CD4-positive, alpha-beta T cell (primary cell): ENCODE data around the gene THADA. TPM values are rescaled to one million over a fixed set of nuclear protein-coding genes. Genes with fewer than 3 reads are reported as not detected.

ENCODE experiments used
- ATAC-seq: fragments of 200-7000 bp; cut with Tn5 transposase; one replicate; pipeline ENCODE4 v1.10.0; 2022; ENCODE audit warnings: mild to moderate bottlenecking; ENCODE audit not compliant: poor library complexity
- CTCF ChIA-PET: fragments of 350-600 bp; sonication (Branson Sonifier 250); formaldehyde crosslinking; loops from one replicate; lab custom pipeline; 2021; ENCODE audit warnings: antibody characterized with exemption, inconsistent platforms; lab: Charles Lee
- POLR2A ChIA-PET: fragments of 350-600 bp; sonication (Branson Sonifier 250); formaldehyde crosslinking; loops from one replicate; lab custom pipeline; 2021; ENCODE audit warnings: antibody characterized with exemption, inconsistent platforms; lab: Charles Lee
- DNase-seq, 14 experiments: peaks; one replicate each; pipeline ENCODE4 v3.0.0-alpha.2; 2013 to 2020; ENCODE audit warnings: mixed read lengths in 2 of 14
- H3K27ac ChIP-seq, 2 donors: one replicate each; pipeline versions ENCODE4 v1.5.1 to v1.7.0; 2013; ENCODE audit warnings: low read length in 2 of 2, low read depth in 1 of 2, mild to moderate bottlenecking in 1 of 2
- H3K27me3 ChIP-seq, 2 experiments: 1 replicate in 1 of 2; 2 replicates in 1 of 2; pipeline versions ENCODE4 v1.6.1 to v1.7.0; 2013; ENCODE audit warnings: low read length in 2 of 2, control low read depth in 1 of 2, mild to moderate bottlenecking in 1 of 2, moderate library complexity in 1 of 2; ENCODE audit not compliant: insufficient read depth in 2 of 2, control insufficient read depth in 1 of 2
- H3K36me3 ChIP-seq: one replicate; pipeline ENCODE4 v1.6.1; 2013; ENCODE audit warnings: low read length, control low read depth; ENCODE audit not compliant: insufficient read depth
- H3K4me1 ChIP-seq: one replicate; pipeline ENCODE4 v1.6.1; 2013; ENCODE audit warnings: low read length, control low read depth; ENCODE audit not compliant: insufficient read depth
- H3K4me3 ChIP-seq: one replicate; pipeline ENCODE4 v1.5.1; 2013; ENCODE audit warnings: mild to moderate bottlenecking, low read length, moderate library complexity
- H3K9me3 ChIP-seq, 2 experiments: 1 replicate in 1 of 2; 2 replicates in 1 of 2; pipeline versions ENCODE4 v1.6.1 to v1.7.0; 2013; ENCODE audit warnings: low read length in 2 of 2, mild to moderate bottlenecking in 2 of 2, control low read depth in 1 of 2, moderate library complexity in 1 of 2; ENCODE audit not compliant: control insufficient read depth in 1 of 2, insufficient read depth in 1 of 2
- H3K27ac Mint-ChIP-seq: one replicate; pipeline ENCODE4 v1.8.0; 2020; ENCODE audit warnings: mixed read lengths
- H3K27me3 Mint-ChIP-seq: one replicate; pipeline ENCODE4 v1.8.0; 2021; ENCODE audit warnings: mixed read lengths
- H3K36me3 Mint-ChIP-seq: one replicate; pipeline ENCODE4 v1.8.0; 2021; ENCODE audit warnings: low read depth, mixed read lengths
- H3K4me1 Mint-ChIP-seq: one replicate; pipeline ENCODE4 v1.8.0; 2021; ENCODE audit warnings: low read depth, mixed read lengths
- H3K4me3 Mint-ChIP-seq: one replicate; pipeline ENCODE4 v1.8.0; 2020; ENCODE audit warnings: mild to moderate bottlenecking, mixed read lengths
- H3K9me3 Mint-ChIP-seq: one replicate; pipeline ENCODE4 v1.8.0; 2020; ENCODE audit warnings: mixed read lengths
- CTCF ChIP-seq: fragments of 200-600 bp; IDR thresholded peaks from one replicate; pipeline ENCODE4 v1.8.0; 2022; ENCODE audit warnings: antibody characterized with exemption, mild to moderate bottlenecking
- intact Hi-C, 2 experiments: fragments of 100-400 bp; cut with DNase I in 1 of 2; cut with micrococcal nuclease in 1 of 2; formaldehyde crosslinking; loops; one replicate each; pipeline versions ENCODE4 v1.15.1 to v1.9.0; 2023 to 2025; cut with DNase I, micrococcal nuclease
- total RNA-seq, 174 experiments: library from RNA in 2 of 174; stranded (reverse) in 2 of 174; gene quantifications; one replicate each; pipeline ENCODE4 v1.2.3 and lab custom pipeline; 2021 to 2026

Gene THADA
- total RNA-seq, 2 experiments from 2014 or later: 29.3 to 32.9 TPM

GRCh38 chr2:43203373-43203772 lies 392.5 kb downstream of the THADA start:
- Histone ChIP-seq H3K4me1 (peaks cover 46% of the 10 kb centered on the region), H3K9me3 (no peaks in the 10 kb centered on the region), H3K27ac (no peak overlapping the region), H3K4me3 (no peak overlapping the region), H3K27me3 (no peaks in the 10 kb centered on the region), H3K36me3 (no peaks in the 10 kb centered on the region)
- ATAC-seq: no peak
- Mint-ChIP-seq H3K36me3 (no peaks in the 10 kb centered on the region), H3K27ac (no peak overlapping the region), H3K9me3 (no peaks in the 10 kb centered on the region), H3K4me3 (no peak overlapping the region), H3K27me3 (no peaks in the 10 kb centered on the region), H3K4me1 (peaks cover 41% of the 10 kb centered on the region)
- ChIA-PET POLR2A (interaction anchor here (0.6 to 20.9 kb wide), 4 partner anchors 8 to 123 kb away, joined by 3 to 506 read pairs (median 6); partner anchors contain the start of gene ZFP36L2), CTCF (interaction anchor here (1.2 kb wide), 1 partner anchor 76 kb away, joined by 3 read pairs; no protein-coding TSS in a partner anchor)
- intact Hi-C loops: no loop called here
- DNase-seq: no peak
- TF ChIP-seq CTCF: no peak

- Histone ChIP-seq H3K4me1 (peaks cover 52% of the 10 kb centered on the region), H3K27ac (no peak overlapping the region), H3K27me3 (no peaks in the 10 kb centered on the region), H3K9me3 (no peaks in the 10 kb centered on the region), H3K4me3 (no peak overlapping the region), H3K36me3 (no peaks in the 10 kb centered on the region)
- CTCF ChIA-PET: interaction anchor here (1.2 to 1.6 kb wide), 2 partner anchors 32 to 75 kb away, joined by 3 read pairs; no protein-coding TSS in a partner anchor
- Mint-ChIP-seq H3K4me1 (peaks cover 37% of the 10 kb centered on the region), H3K9me3 (no peaks in the 10 kb centered on the region), H3K4me3 (no peak overlapping the region), H3K27ac (no peak overlapping the region), H3K27me3 (no peaks in the 10 kb centered on the region), H3K36me3 (no peaks in the 10 kb centered on the region)
- DNase-seq (no peak), ATAC-seq (no peak)
- TF ChIP-seq CTCF: no peak
- POLR2A ChIA-PET: interaction anchor here (0.6 to 20.9 kb wide), 3 partner anchors 11 to 66 kb away, joined by 3 to 506 read pairs (median 4); partner anchors contain the start of gene ZFP36L2
- intact Hi-C loops: no loop called here
These were observed 393.5 kb downstream of the THADA start for GRCh38 chr2:43202289-43202688.

- ChIA-PET POLR2A (interaction anchor here (20.9 kb wide), 1 partner anchor 18 kb away, joined by 506 read pairs; the partner anchor contains the start of gene ZFP36L2), CTCF (interaction anchor here (0.6 to 1.6 kb wide), 2 partner anchors 32 to 86 kb away, joined by 3 read pairs; no protein-coding TSS in a partner anchor)
- intact Hi-C loops: no loop called here
- TF ChIP-seq CTCF: no peak
- DNase-seq: no peak
- Mint-ChIP-seq H3K36me3 (no peaks in the 10 kb centered on the region), H3K4me1 (peaks cover 45% of the 10 kb centered on the region), H3K27me3 (no peaks in the 10 kb centered on the region), H3K27ac (no peak overlapping the region), H3K4me3 (no peak overlapping the region), H3K9me3 (no peaks in the 10 kb centered on the region)
- no peak for ATAC-seq
- Histone ChIP-seq H3K36me3 (no peaks in the 10 kb centered on the region), H3K4me1 (peaks cover 57% of the 10 kb centered on the region), H3K9me3 (no peaks in the 10 kb centered on the region), H3K4me3 (no peak overlapping the region), H3K27me3 (no peaks in the 10 kb centered on the region), H3K27ac (no peak overlapping the region)
These were observed 394.3 kb downstream of the THADA start for GRCh38 chr2:43201497-43201896.
